Subcutaneous adipose tissue (tissue), 4 donors: Measurements from ENCODE around the gene SLIT2. TPM values are rescaled to one million over a fixed set of nuclear protein-coding genes. Genes with fewer than 3 reads are reported as not detected.

Experiments used
- CTCF ChIP-seq: fragments of 450-650 bp; IDR thresholded peaks from one replicate; pipeline ENCODE4 v1.5.1; 2016; ENCODE audit warnings: low read depth, mild to moderate bottlenecking, control low read depth, antibody characterized with exemption, moderate library complexity
- total RNA-seq, 4 donors: library from RNA; depleted of rRNA; stranded (reverse); fragments of >200 nt; gene quantifications; one replicate each; pipeline ENCODE4 v1.1.0, GENCODE V29; 2016

The SLIT2 gene
- total RNA-seq, 4 donors from 2014 or later, result 8.3 to 27.6 (median 19.2) TPM

DNA sequence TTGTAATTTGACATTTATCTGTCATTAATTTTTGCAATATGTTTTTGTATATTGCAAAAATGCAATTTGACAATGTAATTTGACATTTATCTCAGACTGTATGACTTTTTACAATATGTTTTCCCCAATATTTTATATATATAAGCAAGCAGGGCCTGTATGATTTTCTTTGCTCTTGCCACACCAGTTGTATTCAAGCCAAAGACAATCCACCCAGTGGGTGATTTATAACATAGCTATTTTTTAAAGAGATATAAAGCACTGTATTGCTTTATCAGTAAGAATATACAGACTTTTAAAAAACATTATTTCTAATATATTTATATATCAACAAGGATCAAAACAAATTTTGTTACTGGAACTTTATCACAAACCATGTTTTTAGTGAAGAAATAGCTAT, 47.3 kb downstream of the SLIT2 start:
- no peak for TF ChIP-seq CTCF

DNA sequence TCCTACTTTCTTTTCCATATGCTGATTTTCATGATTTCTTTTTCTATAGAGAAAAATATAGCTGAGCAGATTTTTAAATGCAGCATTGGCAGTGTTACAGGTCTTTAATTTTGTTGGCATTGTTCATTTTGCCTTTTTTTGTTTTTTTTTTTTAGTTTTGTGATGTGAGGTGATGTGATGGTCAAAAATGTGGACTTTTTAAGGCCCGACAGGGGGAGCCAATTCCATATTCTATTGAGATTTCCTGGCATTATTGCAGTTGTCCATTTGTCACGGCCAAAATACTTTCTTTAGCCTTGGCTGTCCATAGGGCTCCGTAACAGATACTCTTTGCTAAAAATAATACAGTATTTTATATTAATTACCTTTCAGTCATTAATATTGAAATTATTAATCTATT, 47.8 kb downstream of the SLIT2 start:
- TF ChIP-seq CTCF, result no peak

DNA sequence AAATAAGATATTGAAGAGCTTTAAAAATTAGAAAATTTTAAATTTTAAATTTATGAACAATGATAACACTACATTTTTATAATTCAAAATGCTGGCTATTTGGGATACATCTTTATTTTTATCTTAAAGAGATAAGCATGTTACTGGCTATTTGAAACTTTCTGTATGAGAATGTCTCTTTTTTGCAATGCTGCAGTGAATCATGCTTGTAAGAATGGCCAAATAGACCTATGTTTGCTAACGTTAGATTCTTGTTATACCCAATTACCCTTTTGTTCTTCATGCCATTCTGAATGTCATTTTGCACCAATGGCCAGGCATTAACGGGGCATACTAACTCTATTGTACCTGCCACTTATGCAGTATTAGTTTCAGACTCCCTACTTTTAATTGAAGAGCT, 49.5 kb downstream of the SLIT2 start:
- no peak for TF ChIP-seq CTCF
